MG63 (cell line): ENCODE results near the gene ATP2B2. TPM values are rescaled to one million over a fixed set of nuclear protein-coding genes. Genes with fewer than 3 reads are reported as not detected.

Experiments
- DNase-seq: peaks from one replicate; pipeline ENCODE4 v3.0.0-alpha.2; 2020
- H3K27me3 ChIP-seq: fragments of 250-450 bp; sonication (Bioruptor Pico); 2 replicates; pipeline ENCODE4 v1.5.1; 2020; ENCODE audit warnings: mild to moderate bottlenecking, moderate library complexity
- H3K36me3 ChIP-seq: fragments of 250-450 bp; sonication (Bioruptor Pico); 2 replicates; pipeline ENCODE4 v1.5.1; 2020; ENCODE audit warnings: mild to moderate bottlenecking, moderate library complexity
- H3K4me3 ChIP-seq: fragments of 250-450 bp; sonication (Bioruptor Pico); 2 replicates; pipeline ENCODE4 v1.5.1; 2020; ENCODE audit warnings: mild to moderate bottlenecking, moderate library complexity
- H3K9me3 ChIP-seq: fragments of 250-450 bp; sonication (Bioruptor Pico); 2 replicates; pipeline ENCODE4 v1.5.1; 2020; ENCODE audit warnings: mild to moderate bottlenecking, moderate library complexity
- total RNA-seq: library from RNA; depleted of rRNA; stranded (reverse); fragments of >200 nt; shearing (Covaris generic); gene quantifications from 2 replicates; pipeline ENCODE4 v1.2.3, GENCODE V29; 2014; ENCODE audit warnings: low replicate concordance

ATP2B2 gene
- total RNA-seq, 1 experiment from 2014 or later: 0.03 TPM

DNA sequence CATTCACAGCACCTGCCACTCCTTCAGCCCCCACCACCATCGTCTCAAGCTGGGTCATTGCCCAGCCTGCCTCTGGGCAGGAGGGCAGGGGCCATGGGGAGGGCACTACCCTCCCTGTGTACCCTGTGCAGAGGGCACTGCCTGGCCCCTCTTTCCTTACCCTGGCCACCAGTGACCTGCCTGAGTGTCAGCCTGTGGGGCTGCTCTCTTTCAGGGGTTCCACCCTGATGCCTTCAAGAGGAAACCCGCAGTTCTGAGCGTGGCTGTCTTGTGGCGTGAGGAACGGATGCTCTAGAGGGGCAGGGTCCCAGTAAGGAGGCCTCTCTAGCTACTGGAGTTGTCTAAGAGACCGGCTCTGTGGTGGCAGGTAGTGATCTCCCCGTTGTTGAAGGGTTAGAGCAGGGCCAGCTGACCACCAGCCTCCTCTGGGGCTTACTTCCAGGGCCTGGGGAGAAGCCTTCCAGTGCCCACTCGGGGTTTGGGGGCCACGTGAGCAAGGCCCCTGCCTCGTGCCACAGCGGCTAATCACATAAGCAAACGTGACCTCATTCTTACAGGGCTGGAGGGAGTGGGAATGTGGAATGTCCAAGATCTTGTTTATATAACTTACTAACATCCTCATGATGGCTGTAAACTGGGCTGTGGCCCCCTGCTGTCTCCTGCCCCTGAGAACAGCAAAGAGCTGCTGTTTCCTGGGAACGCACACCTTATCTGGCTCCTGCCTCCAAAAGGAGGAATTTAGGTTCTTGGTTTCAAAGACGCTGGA, 153.1 kb downstream of the ATP2B2 start:
- peak; percentile 77 for DNase-seq
- Histone ChIP-seq H3K4me3 (no peak overlapping the region), H3K36me3 (no peaks in the 10 kb centered on the region), H3K27me3 (no peaks in the 10 kb centered on the region), H3K9me3 (no peaks in the 10 kb centered on the region)

DNA sequence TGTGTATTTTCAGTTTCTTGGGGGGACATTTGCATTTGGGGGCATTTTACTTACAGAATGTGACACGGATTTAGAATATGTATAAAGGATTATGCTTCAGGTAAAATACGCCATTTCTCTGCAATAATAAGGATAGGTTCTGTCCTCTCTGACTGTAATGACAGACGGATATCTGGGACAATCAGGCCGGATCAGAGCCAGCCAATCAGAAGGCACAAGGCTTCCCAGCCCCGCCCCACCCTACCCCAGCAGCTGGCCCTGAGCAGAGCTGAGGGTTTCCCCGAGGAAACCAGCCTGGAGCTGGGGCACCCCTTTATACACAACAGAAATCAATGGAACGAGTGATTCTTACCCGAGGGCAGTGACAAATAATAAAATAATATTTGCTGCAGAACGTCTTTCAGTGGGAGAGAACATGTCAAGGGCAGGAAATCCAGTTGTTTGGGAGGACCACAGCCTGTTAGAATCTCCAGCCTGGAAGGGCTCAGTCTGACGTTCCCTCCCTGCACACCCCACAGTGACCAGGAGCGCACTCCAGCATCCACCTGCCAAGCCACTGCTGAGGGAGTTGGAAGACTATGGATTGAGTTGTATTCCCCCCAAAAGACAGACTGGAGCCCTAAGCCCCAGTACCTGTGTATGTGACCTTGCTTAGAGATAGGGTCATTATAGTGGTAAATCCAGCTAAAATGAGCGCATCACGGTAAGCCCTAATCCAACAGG, 154.2 kb downstream of the ATP2B2 start:
- DNase-seq: no peak
- H3K27me3 ChIP-seq: no peaks in the 10 kb centered on the region
- H3K4me3 ChIP-seq: no peak overlapping the region
- H3K36me3 ChIP-seq: no peaks in the 10 kb centered on the region
- no peaks in the 10 kb centered on the region for H3K9me3 ChIP-seq

DNA sequence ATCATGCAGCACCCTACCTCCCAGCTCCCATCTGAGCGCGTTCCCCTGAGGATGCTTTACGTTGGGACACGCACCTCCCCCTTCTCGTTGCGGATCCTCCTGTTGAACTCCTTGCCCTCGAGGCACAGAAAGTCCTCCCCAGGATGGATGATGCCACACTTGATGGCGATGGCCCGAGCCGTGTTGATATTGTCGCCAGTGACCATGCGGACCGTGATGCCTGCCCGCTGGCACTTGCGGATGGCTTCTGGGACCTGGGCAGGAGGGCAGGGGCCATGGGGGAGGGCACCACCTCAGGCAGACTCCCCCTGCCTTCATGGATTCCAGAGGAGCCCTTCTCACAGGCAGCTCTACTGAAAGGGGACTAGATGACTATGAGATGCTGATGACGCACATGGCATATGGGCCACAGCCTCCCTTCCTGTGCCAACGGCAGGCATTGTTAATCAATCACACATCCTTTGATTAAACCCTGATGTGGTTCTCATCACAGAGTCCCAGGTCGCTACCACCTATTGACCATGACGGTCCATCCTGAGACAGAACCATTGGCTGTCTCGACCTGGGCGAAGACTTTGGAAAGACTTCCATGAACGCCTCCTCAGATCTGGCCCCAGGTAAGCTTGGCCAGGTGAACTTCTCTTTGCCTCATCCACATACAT, 154.9 kb downstream of the ATP2B2 start:
- DNase-seq: no peak
- Histone ChIP-seq H3K27me3 (no peaks in the 10 kb centered on the region), H3K36me3 (no peaks in the 10 kb centered on the region), H3K4me3 (no peak overlapping the region), H3K9me3 (no peaks in the 10 kb centered on the region)

DNA sequence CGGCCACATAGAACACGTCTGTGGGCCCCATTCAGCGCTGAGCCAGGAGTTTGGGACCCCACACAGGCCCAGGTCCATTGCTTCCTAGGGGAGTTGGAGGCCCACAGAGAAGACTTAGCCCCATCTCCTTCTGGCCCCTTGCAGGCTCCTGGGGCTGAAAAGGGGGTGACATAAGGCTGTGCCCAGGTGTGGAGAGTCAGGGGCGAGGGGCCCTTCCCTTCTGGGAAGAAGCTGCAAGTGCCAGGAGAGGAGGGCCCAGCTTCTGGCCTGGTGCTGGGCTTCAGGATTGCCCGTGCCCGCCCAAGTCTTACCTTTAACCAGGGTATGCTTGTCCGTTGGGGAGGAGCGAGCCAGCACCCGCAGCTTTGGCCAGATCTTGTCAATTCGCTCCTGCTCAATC, 155.6 kb downstream of the ATP2B2 start:
- Histone ChIP-seq H3K36me3 (no peaks in the 10 kb centered on the region), H3K4me3 (no peak overlapping the region), H3K9me3 (no peaks in the 10 kb centered on the region), H3K27me3 (no peaks in the 10 kb centered on the region)
- no peak for DNase-seq

- no peaks in the 10 kb centered on the region for H3K36me3 ChIP-seq
- no peak overlapping the region for H3K4me3 ChIP-seq
- no peaks in the 10 kb centered on the region for H3K9me3 ChIP-seq
- no peak for DNase-seq
- H3K27me3 ChIP-seq: no peaks in the 10 kb centered on the region
Observed at GRCh38 chr3:10348404-10348721, 157.0 kb downstream of the ATP2B2 start.

DNA sequence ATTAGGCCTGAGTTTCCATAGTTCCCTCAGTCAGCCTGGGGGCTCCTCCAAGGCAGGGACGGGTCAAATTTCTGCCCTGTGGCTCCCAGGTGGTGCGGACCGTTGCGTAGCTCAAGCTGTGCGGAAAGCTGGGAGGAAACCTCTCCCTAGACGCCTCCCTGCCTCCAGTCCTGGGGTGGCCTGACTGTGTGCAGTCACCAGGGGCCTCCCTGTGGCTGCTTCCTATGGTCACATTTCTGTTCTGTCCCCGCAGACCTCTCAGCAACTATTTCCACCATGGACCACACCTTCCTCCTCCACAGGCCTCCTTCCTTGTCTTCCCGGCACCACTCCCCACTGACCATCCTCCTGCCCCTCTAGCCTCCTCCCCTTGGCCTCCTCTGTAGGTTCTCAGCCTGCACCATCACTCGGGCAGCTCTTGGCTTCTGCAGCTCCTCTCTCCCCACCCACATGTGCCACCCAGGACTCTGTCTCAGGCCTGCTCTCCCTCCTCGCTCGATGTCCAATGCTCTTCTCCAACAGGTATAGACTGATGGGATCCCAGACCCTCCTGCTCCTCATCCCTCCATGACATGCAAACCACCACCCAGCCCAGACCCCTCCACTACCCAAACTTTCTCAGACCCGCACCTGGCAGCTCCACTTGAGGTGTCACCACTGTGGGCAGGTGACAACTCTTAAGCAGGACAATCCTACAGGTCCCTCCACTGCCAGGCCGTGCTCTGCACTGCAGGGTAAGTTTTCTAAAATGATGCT, 157.6 kb downstream of the ATP2B2 start:
- Histone ChIP-seq H3K4me3 (no peak overlapping the region), H3K36me3 (no peaks in the 10 kb centered on the region), H3K27me3 (no peaks in the 10 kb centered on the region), H3K9me3 (no peaks in the 10 kb centered on the region)
- DNase-seq: no peak

GRCh38 chr3:10345911-10346310, 159.5 kb downstream of the ATP2B2 start:
- Histone ChIP-seq H3K27me3 (no peaks in the 10 kb centered on the region), H3K4me3 (no peak overlapping the region), H3K36me3 (no peaks in the 10 kb centered on the region), H3K9me3 (no peaks in the 10 kb centered on the region)
- DNase-seq: no peak

DNA sequence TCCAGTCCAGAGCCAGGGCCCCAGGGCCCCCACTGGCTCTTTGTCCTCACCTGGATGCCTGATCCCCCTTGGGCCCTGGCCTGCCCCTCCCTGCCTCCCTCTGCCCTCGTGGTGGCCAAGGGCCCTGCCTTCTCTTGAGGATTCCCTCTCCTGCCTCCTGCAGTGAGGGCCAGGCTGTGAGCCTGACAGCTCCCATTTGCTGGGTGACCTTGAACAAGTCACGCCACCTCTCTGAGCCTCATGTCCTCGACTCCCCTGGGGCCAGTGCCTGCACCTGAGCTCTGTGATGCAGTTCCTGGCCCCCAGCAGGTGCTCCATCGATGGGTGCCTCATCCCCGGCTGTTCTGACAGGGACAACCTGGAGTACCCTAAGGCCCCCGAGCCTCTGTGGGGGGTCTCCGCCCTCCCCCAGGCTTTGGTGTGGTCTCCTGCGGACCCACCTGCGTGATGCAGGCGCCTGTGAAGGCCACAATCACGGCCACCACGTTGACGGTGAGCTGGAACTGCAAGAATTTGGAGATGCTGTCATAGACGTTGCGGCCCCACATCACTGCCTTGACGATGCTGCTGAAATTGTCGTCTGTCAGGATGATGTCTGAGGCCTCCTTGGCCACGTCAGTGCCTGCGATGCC, 160.3 kb downstream of the ATP2B2 start:
- no peaks in the 10 kb centered on the region for H3K9me3 ChIP-seq
- no peak overlapping the region for H3K4me3 ChIP-seq
- no peaks in the 10 kb centered on the region for H3K27me3 ChIP-seq
- H3K36me3 ChIP-seq: no peaks in the 10 kb centered on the region
- no peak for DNase-seq

GRCh38 chr3:10344147-10344943, 161.0 kb downstream of the ATP2B2 start:
- H3K27me3 ChIP-seq: no peaks in the 10 kb centered on the region
- no peaks in the 10 kb centered on the region for H3K36me3 ChIP-seq
- no peak overlapping the region for H3K4me3 ChIP-seq
- no peak for DNase-seq
- no peaks in the 10 kb centered on the region for H3K9me3 ChIP-seq

GRCh38 chr3:10343526-10343925, 161.9 kb downstream of the ATP2B2 start:
- no peak for DNase-seq
- no peaks in the 10 kb centered on the region for H3K27me3 ChIP-seq

GRCh38 chr3:10342781-10343180, 162.6 kb downstream of the ATP2B2 start:
- H3K4me3 ChIP-seq: no peak overlapping the region
- H3K36me3 ChIP-seq: no peaks in the 10 kb centered on the region
- no peaks in the 10 kb centered on the region for H3K9me3 ChIP-seq
- H3K27me3 ChIP-seq: no peaks in the 10 kb centered on the region
- DNase-seq: no peak

More at GRCh38 chr3:10343526-10343925, 161.9 kb downstream of the ATP2B2 start:
- H3K4me3 ChIP-seq: no peak overlapping the region
- no peaks in the 10 kb centered on the region for H3K36me3 ChIP-seq
- H3K9me3 ChIP-seq: no peaks in the 10 kb centered on the region

- Histone ChIP-seq H3K36me3 (no peaks in the 10 kb centered on the region), H3K27me3 (no peaks in the 10 kb centered on the region), H3K9me3 (no peaks in the 10 kb centered on the region), H3K4me3 (no peak overlapping the region)
- DNase-seq: no peak
Observed at GRCh38 chr3:10341901-10342398, 163.4 kb downstream of the ATP2B2 start.

GRCh38 chr3:10340476-10340875, 164.9 kb downstream of the ATP2B2 start:
- Histone ChIP-seq H3K4me3 (no peak overlapping the region), H3K27me3 (no peaks in the 10 kb centered on the region), H3K9me3 (no peaks in the 10 kb centered on the region), H3K36me3 (no peaks in the 10 kb centered on the region)
- no peak for DNase-seq

DNA sequence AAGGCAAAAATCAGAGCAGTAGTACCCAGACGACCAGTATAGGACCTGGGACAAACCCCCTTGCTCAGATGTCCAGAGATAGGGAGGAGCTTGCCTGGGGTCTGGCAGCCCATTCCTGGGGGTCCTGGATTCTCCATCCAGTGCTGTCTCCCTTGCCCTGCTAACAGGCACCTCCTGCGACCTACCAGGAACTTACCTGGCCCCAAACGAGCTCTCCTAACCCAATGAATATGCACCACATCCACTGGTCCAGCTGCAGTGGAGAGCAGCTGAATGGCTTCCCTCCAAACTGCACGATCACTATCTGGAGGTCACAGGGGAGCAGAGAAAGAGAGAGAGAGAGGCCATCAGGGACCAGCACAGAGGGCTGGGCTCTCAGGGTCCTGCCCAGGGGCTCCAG, 165.3 kb downstream of the ATP2B2 start:
- H3K9me3 ChIP-seq: no peaks in the 10 kb centered on the region
- DNase-seq: no peak
- H3K27me3 ChIP-seq: no peaks in the 10 kb centered on the region
- no peaks in the 10 kb centered on the region for H3K36me3 ChIP-seq
- no peak overlapping the region for H3K4me3 ChIP-seq

- no peak overlapping the region for H3K4me3 ChIP-seq
- no peaks in the 10 kb centered on the region for H3K27me3 ChIP-seq
- no peaks in the 10 kb centered on the region for H3K9me3 ChIP-seq
- no peak for DNase-seq
- no peaks in the 10 kb centered on the region for H3K36me3 ChIP-seq
Observed at GRCh38 chr3:10339376-10339955, 165.9 kb downstream of the ATP2B2 start.
